HFFc6 (cell line): ENCODE data around the gene SPRYD7. TPM values are rescaled to one million over a fixed set of nuclear protein-coding genes. Genes with fewer than 3 reads are reported as not detected.
A peak's percentile ranks its signal among the peaks of the same experiment; 100 is the strongest.

Source experiments
- DNase-seq: peaks from one replicate; pipeline ENCODE4 v3.0.0-alpha.2; 2018
- H3K27ac Mint-ChIP-seq: 2 replicates; pipeline ENCODE4 v1.8.0; 2020; ENCODE audit warnings: mild to moderate bottlenecking, mixed read lengths
- H3K27me3 Mint-ChIP-seq: 2 replicates; pipeline ENCODE4 v1.8.0; 2021; ENCODE audit warnings: mild to moderate bottlenecking, moderate library complexity, mixed read lengths; ENCODE audit not compliant: insufficient read depth
- H3K36me3 Mint-ChIP-seq: 2 replicates; pipeline ENCODE4 v1.8.0; 2021; ENCODE audit warnings: low read depth, mixed read lengths
- H3K4me1 Mint-ChIP-seq: 2 replicates; pipeline ENCODE4 v1.8.0; 2020; ENCODE audit warnings: low read depth, mixed read lengths
- H3K4me3 Mint-ChIP-seq: 2 replicates; pipeline ENCODE4 v1.8.0; 2020; ENCODE audit warnings: mild to moderate bottlenecking, moderate library complexity, mixed read lengths
- H3K9me3 Mint-ChIP-seq: 2 replicates; pipeline ENCODE4 v1.8.0; 2020; ENCODE audit warnings: mild to moderate bottlenecking, mixed read lengths
- total RNA-seq, 6 experiments: library from RNA; stranded (reverse); fragmentation: NEBNext Ultra II Directional; extraction: Animal tissue kit (Norgen Biotek cat#: 25700); gene quantifications; 2 replicates in 1 of 6; 3 replicates in 5 of 6; pipeline ENCODE4 v1.2.3, GENCODE V29; 2021
- TF ChIP-seq, protein P1 (sequence below): fragments of 200-600 bp; sonication (generic); IDR thresholded peaks from 2 replicates; pipeline ENCODE4 v1.5.0; 2021; ENCODE audit warnings: antibody characterized with exemption, mild to moderate bottlenecking

SPRYD7 gene
- total RNA-seq, 6 experiments from 2014 or later: 15.1 to 19.3 (median 17.9) TPM

DNA sequence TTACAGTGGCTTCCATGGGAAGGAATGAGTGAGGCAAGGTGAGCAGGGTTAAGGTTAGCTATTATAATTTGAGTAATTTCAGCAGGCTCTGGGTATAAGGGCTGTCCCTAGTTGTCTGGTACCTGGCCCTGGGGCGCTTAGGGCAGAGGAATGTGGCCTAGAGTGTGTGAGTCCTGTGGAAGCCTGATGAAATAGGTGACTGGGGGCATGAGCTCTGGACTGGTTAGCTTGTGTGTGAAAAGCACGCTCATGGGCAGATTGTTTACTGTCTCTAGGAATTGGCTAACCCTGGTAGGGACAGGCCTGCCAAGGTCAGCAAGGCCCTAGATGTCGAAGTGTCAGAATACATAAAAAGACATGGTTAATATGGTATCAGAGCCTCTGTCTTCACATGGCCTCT lies 42.5 kb downstream of the SPRYD7 start:
- Mint-ChIP-seq H3K4me3 (no peak overlapping the region), H3K4me1 (no peaks in the 10 kb centered on the region), H3K36me3 (no peaks in the 10 kb centered on the region), H3K27me3 (peaks cover 4% of the 10 kb centered on the region), H3K27ac (no peak overlapping the region), H3K9me3 (no peaks in the 10 kb centered on the region)
- no peak for DNase-seq
- TF ChIP-seq, protein P1, sequence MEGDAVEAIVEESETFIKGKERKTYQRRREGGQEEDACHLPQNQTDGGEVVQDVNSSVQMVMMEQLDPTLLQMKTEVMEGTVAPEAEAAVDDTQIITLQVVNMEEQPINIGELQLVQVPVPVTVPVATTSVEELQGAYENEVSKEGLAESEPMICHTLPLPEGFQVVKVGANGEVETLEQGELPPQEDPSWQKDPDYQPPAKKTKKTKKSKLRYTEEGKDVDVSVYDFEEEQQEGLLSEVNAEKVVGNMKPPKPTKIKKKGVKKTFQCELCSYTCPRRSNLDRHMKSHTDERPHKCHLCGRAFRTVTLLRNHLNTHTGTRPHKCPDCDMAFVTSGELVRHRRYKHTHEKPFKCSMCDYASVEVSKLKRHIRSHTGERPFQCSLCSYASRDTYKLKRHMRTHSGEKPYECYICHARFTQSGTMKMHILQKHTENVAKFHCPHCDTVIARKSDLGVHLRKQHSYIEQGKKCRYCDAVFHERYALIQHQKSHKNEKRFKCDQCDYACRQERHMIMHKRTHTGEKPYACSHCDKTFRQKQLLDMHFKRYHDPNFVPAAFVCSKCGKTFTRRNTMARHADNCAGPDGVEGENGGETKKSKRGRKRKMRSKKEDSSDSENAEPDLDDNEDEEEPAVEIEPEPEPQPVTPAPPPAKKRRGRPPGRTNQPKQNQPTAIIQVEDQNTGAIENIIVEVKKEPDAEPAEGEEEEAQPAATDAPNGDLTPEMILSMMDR: no peak

DNA sequence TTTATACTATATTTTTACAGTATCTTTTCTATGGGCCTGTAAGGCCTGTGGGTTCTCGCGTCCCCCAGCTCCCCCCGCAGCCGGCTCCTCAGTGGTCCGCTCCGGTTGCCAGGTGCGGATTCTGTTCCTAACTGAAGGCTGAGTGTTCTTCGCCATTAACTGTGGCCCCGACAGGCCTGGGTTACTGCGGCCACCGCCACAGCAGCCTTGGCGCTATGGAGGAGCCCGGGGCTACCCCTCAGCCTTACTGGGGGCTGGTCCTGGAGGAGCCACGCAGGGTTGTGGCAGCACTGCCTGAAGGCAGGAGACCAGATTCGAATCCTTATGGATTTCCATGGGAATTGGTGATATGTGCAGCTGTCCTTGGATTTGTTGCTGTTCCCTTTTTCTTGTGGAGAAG lies 45.8 kb downstream of the SPRYD7 start:
- H3K36me3 Mint-ChIP-seq: no peaks in the 10 kb centered on the region
- H3K27me3 Mint-ChIP-seq: peaks cover 4% of the 10 kb centered on the region
- DNase-seq: no peak
- TF ChIP-seq, protein P1: no peak
- no peaks in the 10 kb centered on the region for H3K9me3 Mint-ChIP-seq
- H3K4me3 Mint-ChIP-seq: no peak overlapping the region
- no peak overlapping the region for H3K27ac Mint-ChIP-seq
- H3K4me1 Mint-ChIP-seq: no peaks in the 10 kb centered on the region

- H3K9me3 Mint-ChIP-seq: peaks cover 77% of the 10 kb centered on the region
- DNase-seq: no peak
- H3K4me3 Mint-ChIP-seq: no peak overlapping the region
- H3K36me3 Mint-ChIP-seq: peaks cover 49% of the 10 kb centered on the region
- H3K4me1 Mint-ChIP-seq: no peaks in the 10 kb centered on the region
- peaks cover 14% of the 10 kb centered on the region for H3K27me3 Mint-ChIP-seq
- no peak overlapping the region for H3K27ac Mint-ChIP-seq
- TF ChIP-seq, protein P1: no peak
These were observed 57.5 kb downstream of the SPRYD7 start for GRCh38 chr13:49878682-49879081.

- peaks cover 45% of the 10 kb centered on the region for H3K36me3 Mint-ChIP-seq
- no peak overlapping the region for H3K27ac Mint-ChIP-seq
- TF ChIP-seq, protein P1: no peak
- no peak overlapping the region for H3K4me3 Mint-ChIP-seq
- peaks cover 11% of the 10 kb centered on the region for H3K27me3 Mint-ChIP-seq
- no peaks in the 10 kb centered on the region for H3K4me1 Mint-ChIP-seq
- peak; percentile 12 for DNase-seq
- H3K9me3 Mint-ChIP-seq: peaks cover 74% of the 10 kb centered on the region
These were observed 58.4 kb downstream of the SPRYD7 start for GRCh38 chr13:49877629-49878218.

DNA sequence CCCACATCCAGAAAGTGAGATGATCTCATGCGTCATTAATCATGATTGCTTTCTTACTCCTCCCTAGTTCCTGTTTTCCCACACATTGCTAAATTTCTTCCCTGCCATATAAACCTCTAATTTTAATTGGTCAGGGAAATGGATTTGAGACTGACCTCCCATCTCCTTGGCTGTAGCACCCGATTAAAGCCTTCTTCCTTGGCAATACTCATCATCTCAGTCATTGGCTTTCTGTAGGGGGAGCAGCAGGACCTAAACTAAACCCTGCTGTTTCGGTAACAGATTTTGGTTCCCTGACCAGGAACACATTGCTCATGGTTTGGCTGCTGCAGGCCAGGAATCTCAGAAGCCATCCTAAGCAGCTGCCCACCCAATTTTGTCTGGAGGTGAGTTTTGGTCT lies 61.7 kb downstream of the SPRYD7 start:
- DNase-seq: no peak
- Mint-ChIP-seq H3K27ac (no peak overlapping the region), H3K4me3 (no peak overlapping the region), H3K36me3 (peaks cover 23% of the 10 kb centered on the region), H3K4me1 (no peaks in the 10 kb centered on the region), H3K27me3 (peaks cover under 1% of the 10 kb centered on the region; the same call in 1 of the 2 replicates), H3K9me3 (peaks cover 50% of the 10 kb centered on the region)
- TF ChIP-seq, protein P1: no peak
